ENCODE measurements around the gene FGF11. TPM values are rescaled to one million over a fixed set of nuclear protein-coding genes. Genes with fewer than 3 reads are reported as not detected.

Gene FGF11
- polyA plus RNA-seq, 4 donors = 0.61 to 0.86 TPM; not detected in 2

DNA sequence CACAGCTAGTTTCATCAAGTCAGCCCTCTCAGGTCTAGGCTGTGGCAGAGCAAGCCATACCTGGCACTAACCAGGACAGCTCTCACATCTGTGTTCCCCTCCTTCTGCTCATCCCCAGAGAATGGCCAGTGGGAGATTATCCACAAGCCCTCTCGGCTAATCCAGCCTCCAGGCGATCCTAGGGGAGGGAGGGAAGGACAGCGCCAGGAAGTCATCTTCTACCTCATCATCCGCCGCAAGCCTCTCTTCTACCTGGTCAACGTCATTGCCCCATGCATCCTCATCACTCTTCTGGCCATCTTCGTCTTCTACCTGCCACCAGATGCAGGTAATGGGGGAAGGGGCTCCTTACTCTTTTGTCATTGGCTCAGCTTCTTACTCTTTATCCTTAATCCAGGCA, 9.1 kb downstream of the FGF11 start:
- H3K9me3 ChIP-seq (ENCODE audit: control insufficient read depth in 2 of 2, insufficient read depth in 1 of 2, low read depth in 1 of 2, low read length in 1 of 2) = no peaks in the 10 kb centered on the region
- FAIRE-seq (no peak), DNase-seq (no peak)
- 90 to 91% (median 90%) methylated on average over 7 of the region's 7 CpGs for WGBS, 3 donors
- H3K4me3 ChIP-seq (ENCODE audit: low read depth in 1 of 3, low read length in 3 of 3) = no peak overlapping the region
- H3K4me1 ChIP-seq (ENCODE audit: control insufficient read depth in 3 of 3, insufficient read depth in 2 of 3, low read depth in 1 of 3, low read length in 2 of 3) = peaks cover 0 to 19% (median 0%) of the 10 kb centered on the region in 3 donors
- peaks cover 0 to 37% (median 10%) of the 10 kb centered on the region in 3 donors for H3K27me3 ChIP-seq (ENCODE audit: control insufficient read depth in 3 of 3, insufficient read depth in 3 of 3, low read length in 3 of 3)
- H3K27ac ChIP-seq (ENCODE audit: low read depth in 1 of 3, low read length in 2 of 3) = no peak overlapping the region
- no peaks in the 10 kb centered on the region for H3K36me3 ChIP-seq (ENCODE audit: control insufficient read depth in 3 of 3, insufficient read depth in 2 of 3, low read depth in 1 of 3, low read length in 3 of 3)

DNA sequence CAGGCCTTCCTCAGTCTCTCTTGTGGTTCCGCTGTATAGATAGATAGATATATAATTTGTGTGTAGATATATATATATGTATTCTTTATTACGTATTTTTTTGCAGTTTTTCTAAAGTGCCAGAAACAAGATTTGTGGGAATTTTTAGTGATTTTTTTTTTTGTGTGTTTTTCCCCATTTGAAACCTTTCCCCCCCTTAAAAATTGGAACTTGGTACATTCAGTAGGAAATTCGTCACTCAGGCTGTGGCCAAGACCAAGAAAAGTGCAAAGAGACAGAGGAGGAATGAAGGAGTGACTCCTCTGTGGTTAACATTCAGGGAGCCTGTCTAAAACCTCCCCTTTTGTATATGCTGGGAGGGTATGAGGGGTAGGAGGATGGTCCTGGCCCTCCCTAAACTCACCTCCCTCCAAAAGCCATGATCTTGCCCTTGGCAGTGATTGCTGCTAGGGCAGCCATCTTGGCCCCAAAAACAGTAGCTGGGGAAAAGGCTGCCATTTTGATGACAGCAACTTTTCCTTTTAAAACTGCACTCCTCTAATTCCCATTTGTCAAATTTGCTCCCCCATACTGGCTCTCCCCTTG, 20.7 kb downstream of the FGF11 start:
- peaks cover 3 to 42% (median 3%) of the 10 kb centered on the region in 3 donors for H3K36me3 ChIP-seq (ENCODE audit: control insufficient read depth in 3 of 3, insufficient read depth in 2 of 3, low read depth in 1 of 3, low read length in 3 of 3)
- DNase-seq = no peak
- WGBS, 3 donors = 70 to 73% (median 73%) methylated on average over 3 of the region's 3 CpGs
- H3K9me3 ChIP-seq (ENCODE audit: control insufficient read depth in 2 of 2, insufficient read depth in 1 of 2, low read depth in 1 of 2, low read length in 1 of 2) = no peaks in the 10 kb centered on the region
- peaks cover 0 to 8% (median 0%) of the 10 kb centered on the region in 3 donors for H3K4me1 ChIP-seq (ENCODE audit: control insufficient read depth in 3 of 3, insufficient read depth in 2 of 3, low read depth in 1 of 3, low read length in 2 of 3)
- no peak overlapping the region for H3K27ac ChIP-seq (ENCODE audit: low read depth in 1 of 3, low read length in 2 of 3)
- H3K4me3 ChIP-seq (ENCODE audit: low read depth in 1 of 3, low read length in 3 of 3) = no peak overlapping the region
- H3K27me3 ChIP-seq (ENCODE audit: control insufficient read depth in 3 of 3, insufficient read depth in 3 of 3, low read length in 3 of 3) = no peaks in the 10 kb centered on the region
- FAIRE-seq = no peak

DNA sequence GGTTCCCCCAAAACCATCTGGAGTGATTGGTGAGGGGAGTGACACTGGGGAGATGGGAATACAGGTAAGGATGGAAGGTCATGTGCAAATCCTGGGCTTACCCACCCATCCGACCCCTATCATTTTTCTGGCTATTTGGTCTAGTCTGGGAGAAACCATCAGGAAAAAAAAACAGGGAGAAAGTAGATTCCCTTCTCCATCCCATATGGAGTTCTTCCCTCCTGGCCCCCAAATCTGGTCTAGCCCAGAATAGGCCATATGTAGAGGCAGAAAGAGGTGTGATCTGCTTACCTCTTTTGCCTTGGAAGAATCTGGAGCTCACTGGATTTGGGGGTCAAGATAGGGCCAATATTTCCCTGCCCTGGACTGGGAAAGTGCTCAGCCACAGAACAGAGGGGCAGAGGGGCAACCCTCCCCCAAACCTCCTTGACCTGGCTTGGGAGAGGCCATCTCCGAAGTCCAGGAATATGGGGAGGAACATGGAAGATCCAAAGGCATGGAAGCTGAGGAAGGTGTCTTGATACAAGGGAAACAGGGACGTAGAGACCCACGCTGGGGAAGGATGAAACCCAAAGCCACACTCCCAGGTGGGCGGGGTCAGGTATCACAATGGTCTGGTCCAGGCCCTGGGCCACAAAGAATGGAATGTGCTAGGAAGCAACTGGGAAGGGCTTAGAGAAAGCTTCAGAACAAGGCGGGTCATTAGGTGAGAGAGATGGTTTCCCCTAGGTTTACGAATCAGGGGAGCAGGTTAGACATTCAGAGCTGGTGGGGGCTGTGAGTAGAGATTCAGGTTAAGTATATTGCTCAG, 21.7 kb downstream of the FGF11 start:
- DNase-seq (no peak), FAIRE-seq (no peak)
- no peaks in the 10 kb centered on the region for H3K9me3 ChIP-seq (ENCODE audit: control insufficient read depth in 2 of 2, insufficient read depth in 1 of 2, low read depth in 1 of 2, low read length in 1 of 2)
- H3K27me3 ChIP-seq (ENCODE audit: control insufficient read depth in 3 of 3, insufficient read depth in 3 of 3, low read length in 3 of 3) = no peaks in the 10 kb centered on the region
- H3K4me1 ChIP-seq (ENCODE audit: control insufficient read depth in 3 of 3, insufficient read depth in 2 of 3, low read depth in 1 of 3, low read length in 2 of 3) = peaks cover 0 to 5% (median 0%) of the 10 kb centered on the region in 3 donors
- peaks cover 3 to 52% (median 6%) of the 10 kb centered on the region in 3 donors for H3K36me3 ChIP-seq (ENCODE audit: control insufficient read depth in 3 of 3, insufficient read depth in 2 of 3, low read depth in 1 of 3, low read length in 3 of 3)
- no peak overlapping the region for H3K4me3 ChIP-seq (ENCODE audit: low read depth in 1 of 3, low read length in 3 of 3)
- H3K27ac ChIP-seq (ENCODE audit: low read depth in 1 of 3, low read length in 2 of 3) = no peak overlapping the region
- 93 to 94% (median 94%) methylated on average over 7 of the region's 7 CpGs for WGBS, 3 donors

DNA sequence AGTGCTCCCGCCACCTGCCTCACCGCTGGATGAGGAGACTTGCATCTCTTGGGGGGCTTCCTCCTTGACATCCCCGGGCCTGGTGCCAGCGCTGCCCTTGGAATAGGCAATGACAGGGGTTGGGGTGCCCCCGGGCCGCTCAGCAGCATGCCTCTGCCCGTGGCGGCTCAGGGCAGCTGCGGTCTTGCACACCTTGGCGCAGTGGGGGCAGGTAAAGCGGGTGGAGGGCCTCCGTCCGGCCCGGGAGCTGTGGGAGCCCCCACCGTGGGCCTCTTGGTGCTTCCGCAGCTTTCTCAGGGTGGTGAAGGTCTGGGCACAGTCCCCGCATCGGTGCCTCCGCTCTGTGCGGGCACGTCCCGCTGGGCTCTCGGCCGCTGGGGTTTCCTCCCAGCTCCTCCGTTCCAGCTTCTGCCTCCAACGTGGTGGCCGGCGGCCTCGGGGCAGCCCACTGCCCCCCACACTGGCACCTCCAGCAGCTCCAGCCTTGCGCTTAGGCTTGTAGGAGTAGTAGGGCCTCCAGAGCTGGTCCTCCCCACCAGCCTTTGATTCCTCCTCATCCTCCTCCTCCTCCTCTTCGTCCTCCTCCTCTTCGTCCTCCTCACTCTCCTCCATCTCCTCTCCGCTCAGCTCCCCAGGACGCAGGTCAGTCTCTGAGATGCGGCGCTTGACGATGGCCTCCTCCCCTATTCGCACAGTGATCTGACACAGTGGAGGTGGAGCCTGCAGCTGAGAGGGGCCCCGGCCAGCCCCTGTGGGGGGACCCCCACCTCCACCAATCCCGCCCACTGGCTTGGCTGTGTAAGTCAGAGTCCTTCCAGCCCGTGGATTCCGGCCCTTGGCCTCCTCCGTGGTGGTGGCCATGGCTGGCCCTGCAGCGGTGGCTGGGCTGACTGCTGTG, 23.4 kb downstream of the FGF11 start:
- Histone ChIP-seq H3K9me3 (ENCODE audit: control insufficient read depth in 2 of 2, insufficient read depth in 1 of 2, low read depth in 1 of 2, low read length in 1 of 2) (no peaks in the 10 kb centered on the region), H3K36me3 (ENCODE audit: control insufficient read depth in 3 of 3, insufficient read depth in 2 of 3, low read depth in 1 of 3, low read length in 3 of 3) (peaks cover 3 to 65% (median 8%) of the 10 kb centered on the region in 3 donors), H3K4me3 (ENCODE audit: low read depth in 1 of 3, low read length in 3 of 3) (no peak overlapping the region), H3K4me1 (ENCODE audit: control insufficient read depth in 3 of 3, insufficient read depth in 2 of 3, low read depth in 1 of 3, low read length in 2 of 3) (peaks cover 0 to 3% (median 0%) of the 10 kb centered on the region in 3 donors), H3K27me3 (ENCODE audit: control insufficient read depth in 3 of 3, insufficient read depth in 3 of 3, low read length in 3 of 3) (no peaks in the 10 kb centered on the region), H3K27ac (ENCODE audit: low read depth in 1 of 3, low read length in 2 of 3) (no peak overlapping the region)
- WGBS, 3 donors = 92 to 93% (median 92%) methylated on average over 37 to 44 of the region's 44 CpGs
- FAIRE-seq (no peak), DNase-seq (no peak)

DNA sequence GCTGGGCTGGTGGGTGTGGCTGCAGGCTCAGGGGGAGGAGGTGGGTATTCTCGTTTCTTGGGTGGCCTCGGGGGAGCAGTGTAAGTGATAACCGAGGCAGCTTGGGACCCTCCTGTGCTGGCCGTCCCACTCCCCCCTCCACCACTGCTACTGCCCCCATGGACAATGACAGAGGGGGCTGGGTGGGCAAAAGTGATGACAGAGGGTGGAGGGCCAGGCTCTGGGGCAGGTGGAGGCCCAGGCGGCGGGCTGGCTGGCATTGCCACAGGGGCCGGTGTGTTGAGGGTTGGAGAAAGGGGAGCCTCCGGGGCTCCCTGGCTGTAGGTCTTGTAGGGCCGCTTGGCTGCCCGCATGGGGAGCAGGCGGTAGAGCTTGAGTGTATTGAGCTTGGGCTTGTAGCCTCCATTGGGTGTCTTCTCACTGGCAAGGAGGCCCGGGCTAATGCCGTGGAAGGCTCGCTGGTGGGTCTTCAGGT, 24.1 kb downstream of the FGF11 start:
- FAIRE-seq (no peak), DNase-seq (no peak)
- H3K36me3 ChIP-seq (ENCODE audit: control insufficient read depth in 3 of 3, insufficient read depth in 2 of 3, low read depth in 1 of 3, low read length in 3 of 3) = peaks cover 3 to 71% (median 8%) of the 10 kb centered on the region in 3 donors
- peaks cover 0 to 3% (median 0%) of the 10 kb centered on the region in 3 donors for H3K4me1 ChIP-seq (ENCODE audit: control insufficient read depth in 3 of 3, insufficient read depth in 2 of 3, low read depth in 1 of 3, low read length in 2 of 3)
- no peak overlapping the region for H3K4me3 ChIP-seq (ENCODE audit: low read depth in 1 of 3, low read length in 3 of 3)
- H3K27ac ChIP-seq (ENCODE audit: low read depth in 1 of 3, low read length in 2 of 3) = no peak overlapping the region
- no peaks in the 10 kb centered on the region for H3K9me3 ChIP-seq (ENCODE audit: control insufficient read depth in 2 of 2, insufficient read depth in 1 of 2, low read depth in 1 of 2, low read length in 1 of 2)
- H3K27me3 ChIP-seq (ENCODE audit: control insufficient read depth in 3 of 3, insufficient read depth in 3 of 3, low read length in 3 of 3) = no peaks in the 10 kb centered on the region
- whole genome bisulfite sequencing, 3 donors = 88 to 93% (median 89%) methylated on average over 11 to 14 of the region's 14 CpGs

DNA sequence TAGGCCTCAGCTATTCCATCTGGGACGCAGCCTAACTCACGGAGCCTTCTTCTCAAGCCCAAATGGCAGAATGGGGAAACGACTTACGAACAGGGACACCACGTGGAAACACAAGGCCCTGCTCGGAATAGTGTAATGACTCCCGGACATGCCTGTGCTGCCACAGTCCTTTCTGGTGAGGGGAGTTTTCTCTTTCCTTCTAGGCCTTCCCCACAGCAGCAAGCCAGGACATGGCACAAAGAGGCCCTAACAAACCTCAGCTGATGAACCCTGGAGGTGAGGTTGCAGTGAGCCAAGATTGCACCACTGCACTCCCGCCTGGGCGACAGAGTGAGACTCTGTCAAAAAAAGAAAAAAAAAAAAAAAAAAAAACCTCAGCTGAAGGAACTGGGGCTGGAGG, 24.8 kb downstream of the FGF11 start:
- FAIRE-seq (no peak), DNase-seq (no peak)
- H3K9me3 ChIP-seq (ENCODE audit: control insufficient read depth in 2 of 2, insufficient read depth in 1 of 2, low read depth in 1 of 2, low read length in 1 of 2) = no peaks in the 10 kb centered on the region
- no peaks in the 10 kb centered on the region for H3K27me3 ChIP-seq (ENCODE audit: control insufficient read depth in 3 of 3, insufficient read depth in 3 of 3, low read length in 3 of 3)
- H3K4me1 ChIP-seq (ENCODE audit: control insufficient read depth in 3 of 3, insufficient read depth in 2 of 3, low read depth in 1 of 3, low read length in 2 of 3) = peaks cover 0 to 3% (median 0%) of the 10 kb centered on the region in 3 donors
- peaks cover 3 to 77% (median 8%) of the 10 kb centered on the region in 3 donors for H3K36me3 ChIP-seq (ENCODE audit: control insufficient read depth in 3 of 3, insufficient read depth in 2 of 3, low read depth in 1 of 3, low read length in 3 of 3)
- no peak overlapping the region for H3K4me3 ChIP-seq (ENCODE audit: low read depth in 1 of 3, low read length in 3 of 3)
- WGBS, 3 donors = 93 to 95% (median 94%) methylated on average over 9 of the region's 9 CpGs
- H3K27ac ChIP-seq (ENCODE audit: low read depth in 1 of 3, low read length in 2 of 3) = no peak overlapping the region

DNA sequence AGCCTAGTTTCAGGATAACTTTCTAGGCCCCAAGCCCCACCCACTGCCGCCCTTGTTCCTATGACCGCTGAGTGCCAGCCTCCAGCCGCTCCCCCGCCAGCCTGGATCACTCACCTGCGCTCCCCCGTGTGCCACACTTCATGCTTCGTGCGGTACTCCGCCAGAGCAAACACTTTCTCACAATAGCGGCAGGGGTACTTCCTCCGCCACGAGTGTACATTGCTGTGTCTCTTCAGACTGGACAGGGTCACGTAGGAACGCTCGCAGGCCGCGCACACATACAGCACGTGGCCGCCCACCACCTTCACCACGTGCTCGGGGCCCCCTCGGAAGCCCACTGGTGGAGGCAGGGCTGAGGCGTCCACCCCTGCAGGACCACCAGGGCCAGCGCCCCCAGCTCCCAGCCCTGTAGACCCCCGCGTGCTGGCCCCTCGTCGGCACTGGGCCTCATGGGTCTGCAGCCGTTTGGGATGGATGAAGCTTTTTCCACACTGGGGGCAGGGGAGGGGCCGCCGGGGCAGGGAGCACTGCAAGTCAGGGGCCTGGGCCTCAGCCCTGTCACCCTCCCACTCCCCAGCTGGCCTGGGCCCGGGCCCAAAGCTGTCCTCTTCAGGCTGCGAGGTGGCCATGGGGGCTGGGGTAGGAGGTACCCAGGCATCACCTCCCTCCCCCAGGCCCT, 26.4 kb downstream of the FGF11 start:
- H3K27me3 ChIP-seq (ENCODE audit: control insufficient read depth in 3 of 3, insufficient read depth in 3 of 3, low read length in 3 of 3) = no peaks in the 10 kb centered on the region
- peaks cover 3 to 78% (median 8%) of the 10 kb centered on the region in 3 donors for H3K36me3 ChIP-seq (ENCODE audit: control insufficient read depth in 3 of 3, insufficient read depth in 2 of 3, low read depth in 1 of 3, low read length in 3 of 3)
- DNase-seq (no peak), FAIRE-seq (no peak)
- no peak overlapping the region for H3K4me3 ChIP-seq (ENCODE audit: low read depth in 1 of 3, low read length in 3 of 3)
- no peaks in the 10 kb centered on the region for H3K9me3 ChIP-seq (ENCODE audit: control insufficient read depth in 2 of 2, insufficient read depth in 1 of 2, low read depth in 1 of 2, low read length in 1 of 2)
- 91 to 95% (median 91%) methylated on average over 32 to 33 of the region's 33 CpGs for WGBS, 3 donors
- H3K4me1 ChIP-seq (ENCODE audit: control insufficient read depth in 3 of 3, insufficient read depth in 2 of 3, low read depth in 1 of 3, low read length in 2 of 3) = peaks cover 0 to 3% (median under 1%) of the 10 kb centered on the region in 3 donors
- H3K27ac ChIP-seq (ENCODE audit: low read depth in 1 of 3, low read length in 2 of 3) = peak overlapping the region in 1 of 3 donors; percentile 41

Measured in small intestine (tissue), 7 donors.